Lower lobe of right lung (tissue), 2 donors: ENCODE data around the gene FTCDNL1. TPM values are rescaled to one million over a fixed set of nuclear protein-coding genes. Genes with fewer than 3 reads are reported as not detected.

Experiments
- ATAC-seq, 2 donors: fragments of 200-7000 bp; cut with Tn5 transposase; one replicate each; pipeline ENCODE4 v1.9.1; 2020 to 2022; ENCODE audit warnings: mild to moderate bottlenecking in 2 of 2, moderate library complexity in 2 of 2
- DNase-seq: peaks from one replicate; pipeline ENCODE4 v3.0.0-alpha.2; 2020
- H3K27ac ChIP-seq: fragments of 200-600 bp; one replicate; pipeline ENCODE4 v1.8.0; 2022
- H3K27me3 ChIP-seq: fragments of 200-600 bp; one replicate; pipeline ENCODE4 v1.8.0; 2022; ENCODE audit warnings: low read depth
- H3K36me3 ChIP-seq: fragments of 200-600 bp; one replicate; pipeline ENCODE4 v1.8.0; 2022; ENCODE audit warnings: mild to moderate bottlenecking
- H3K4me1 ChIP-seq: fragments of 200-600 bp; one replicate; pipeline ENCODE4 v1.8.0; 2022
- H3K4me3 ChIP-seq: fragments of 200-600 bp; one replicate; pipeline ENCODE4 v1.8.0; 2022; ENCODE audit warnings: mild to moderate bottlenecking
- H3K9me3 ChIP-seq: fragments of 200-600 bp; one replicate; pipeline ENCODE4 v1.8.0; 2022
- intact Hi-C: fragments of 100-400 bp; cut with DNase I; formaldehyde crosslinking; loops from one replicate; pipeline ENCODE4 v1.11.0; 2022
- total RNA-seq: library from RNA; stranded (reverse); fragmentation: NEBNext Ultra II Directional; extraction: Animal tissue kit (Norgen Biotek cat#: 25700); gene quantifications from one replicate; pipeline ENCODE4 v1.2.1, GENCODE V29; 2021
- TF ChIP-seq, protein P1 (sequence below): fragments of 200-600 bp; IDR thresholded peaks from one replicate; pipeline ENCODE4 v1.8.0; 2022; ENCODE audit warnings: antibody characterized with exemption, mild to moderate bottlenecking
- donor health status: DM: no; HTN: yes; CAD: no; lungs with severe emphysema.

The FTCDNL1 gene
- total RNA-seq, 1 donor from 2014 or later = 3.7 TPM

GRCh38 chr2:199716807-199717586 is 134.0 kb downstream of the FTCDNL1 start:
- no peaks in the 10 kb centered on the region for H3K27me3 ChIP-seq
- no peak overlapping the region for H3K4me3 ChIP-seq
- H3K9me3 ChIP-seq = no peaks in the 10 kb centered on the region
- H3K4me1 ChIP-seq = no peaks in the 10 kb centered on the region
- intact Hi-C loops = no loop called here
- H3K27ac ChIP-seq = no peak overlapping the region
- no peak for ATAC-seq
- DNase-seq = no peak
- H3K36me3 ChIP-seq = no peaks in the 10 kb centered on the region
- TF ChIP-seq, protein P1, sequence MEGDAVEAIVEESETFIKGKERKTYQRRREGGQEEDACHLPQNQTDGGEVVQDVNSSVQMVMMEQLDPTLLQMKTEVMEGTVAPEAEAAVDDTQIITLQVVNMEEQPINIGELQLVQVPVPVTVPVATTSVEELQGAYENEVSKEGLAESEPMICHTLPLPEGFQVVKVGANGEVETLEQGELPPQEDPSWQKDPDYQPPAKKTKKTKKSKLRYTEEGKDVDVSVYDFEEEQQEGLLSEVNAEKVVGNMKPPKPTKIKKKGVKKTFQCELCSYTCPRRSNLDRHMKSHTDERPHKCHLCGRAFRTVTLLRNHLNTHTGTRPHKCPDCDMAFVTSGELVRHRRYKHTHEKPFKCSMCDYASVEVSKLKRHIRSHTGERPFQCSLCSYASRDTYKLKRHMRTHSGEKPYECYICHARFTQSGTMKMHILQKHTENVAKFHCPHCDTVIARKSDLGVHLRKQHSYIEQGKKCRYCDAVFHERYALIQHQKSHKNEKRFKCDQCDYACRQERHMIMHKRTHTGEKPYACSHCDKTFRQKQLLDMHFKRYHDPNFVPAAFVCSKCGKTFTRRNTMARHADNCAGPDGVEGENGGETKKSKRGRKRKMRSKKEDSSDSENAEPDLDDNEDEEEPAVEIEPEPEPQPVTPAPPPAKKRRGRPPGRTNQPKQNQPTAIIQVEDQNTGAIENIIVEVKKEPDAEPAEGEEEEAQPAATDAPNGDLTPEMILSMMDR = no peak

- TF ChIP-seq, protein P1 = no peak
- Histone ChIP-seq H3K27ac (no peak overlapping the region), H3K4me3 (no peak overlapping the region), H3K36me3 (no peaks in the 10 kb centered on the region), H3K4me1 (no peaks in the 10 kb centered on the region), H3K27me3 (no peaks in the 10 kb centered on the region), H3K9me3 (no peaks in the 10 kb centered on the region)
- DNase-seq (no peak), ATAC-seq (no peak)
- intact Hi-C loops = no loop called here
Measured at GRCh38 chr2:199713746-199714145, 137.2 kb downstream of the FTCDNL1 start.

GRCh38 chr2:199710551-199710950 is 140.4 kb downstream of the FTCDNL1 start:
- ATAC-seq (no peak), DNase-seq (no peak)
- TF ChIP-seq, protein P1 = no peak
- H3K36me3 ChIP-seq = no peaks in the 10 kb centered on the region
- no peaks in the 10 kb centered on the region for H3K27me3 ChIP-seq
- no peaks in the 10 kb centered on the region for H3K4me1 ChIP-seq
- intact Hi-C loops = no loop called here
- peaks cover 12% of the 10 kb centered on the region for H3K9me3 ChIP-seq
- H3K4me3 ChIP-seq = no peak overlapping the region
- H3K27ac ChIP-seq = no peak overlapping the region

Other genes starting within 250 kb of the FTCDNL1 start
- gene C2orf69, start 60.1 kb upstream of the FTCDNL1 start, total RNA-seq = 12.5 TPM
- 5.8 TPM for gene TYW5, start 104.3 kb upstream of the FTCDNL1 start, total RNA-seq
- gene MAIP1, start 104.4 kb upstream of the FTCDNL1 start, total RNA-seq = 14.8 TPM